Stimulated activated CD8-positive, alpha-beta memory T cell treated with anti-CD3 and anti-CD28 coated beads, Interleukin-2, amount 100 ng/mL, for 48 hours (primary cell): ENCODE results near the gene SARDH.

Experiments used
- DNase-seq, 2 donors: peaks; one replicate each; pipeline ENCODE4 v3.0.0-alpha.2; 2020; ENCODE audit warnings: low read depth in 2 of 2

The SARDH gene

GRCh38 chr9:133669182-133669801 lies 68.9 kb downstream of the SARDH start:
- no peak for DNase-seq

- DNase-seq: no peak
Measured at GRCh38 chr9:133667759-133668450, 70.2 kb downstream of the SARDH start.

GRCh38 chr9:133666845-133667244 lies 71.3 kb downstream of the SARDH start:
- DNase-seq: no peak

- DNase-seq: no peak
Measured at GRCh38 chr9:133666387-133666786, 71.8 kb downstream of the SARDH start.

GRCh38 chr9:133665535-133665934 lies 72.6 kb downstream of the SARDH start:
- no peak for DNase-seq

GRCh38 chr9:133665096-133665495 lies 73.1 kb downstream of the SARDH start:
- no peak for DNase-seq

- DNase-seq: no peak
Measured at GRCh38 chr9:133664173-133665050, 73.7 kb downstream of the SARDH start.

GRCh38 chr9:133661846-133662540 lies 76.2 kb downstream of the SARDH start:
- DNase-seq: no peak

- DNase-seq: no peak
Measured at GRCh38 chr9:133659516-133659915, 78.6 kb downstream of the SARDH start.

GRCh38 chr9:133658442-133659431 lies 79.4 kb downstream of the SARDH start:
- no peak for DNase-seq

- no peak for DNase-seq
Measured at GRCh38 chr9:133657120-133657661, 81.0 kb downstream of the SARDH start.

GRCh38 chr9:133656211-133657119 lies 81.7 kb downstream of the SARDH start:
- DNase-seq: no peak

- DNase-seq: no peak
Measured at GRCh38 chr9:133655701-133656100, 82.5 kb downstream of the SARDH start.

- no peak for DNase-seq
Measured at GRCh38 chr9:133654736-133655657, 83.2 kb downstream of the SARDH start.

GRCh38 chr9:133653638-133654037 lies 84.5 kb downstream of the SARDH start:
- DNase-seq: no peak

GRCh38 chr9:133650026-133650425 lies 88.1 kb downstream of the SARDH start:
- no peak for DNase-seq

- no peak for DNase-seq
Measured at GRCh38 chr9:133649194-133649593, 89.0 kb downstream of the SARDH start.

GRCh38 chr9:133647765-133648469 lies 90.2 kb downstream of the SARDH start:
- DNase-seq: no peak
